ENCODE measurements around the gene ARL5A.

ARL5A gene

DNA sequence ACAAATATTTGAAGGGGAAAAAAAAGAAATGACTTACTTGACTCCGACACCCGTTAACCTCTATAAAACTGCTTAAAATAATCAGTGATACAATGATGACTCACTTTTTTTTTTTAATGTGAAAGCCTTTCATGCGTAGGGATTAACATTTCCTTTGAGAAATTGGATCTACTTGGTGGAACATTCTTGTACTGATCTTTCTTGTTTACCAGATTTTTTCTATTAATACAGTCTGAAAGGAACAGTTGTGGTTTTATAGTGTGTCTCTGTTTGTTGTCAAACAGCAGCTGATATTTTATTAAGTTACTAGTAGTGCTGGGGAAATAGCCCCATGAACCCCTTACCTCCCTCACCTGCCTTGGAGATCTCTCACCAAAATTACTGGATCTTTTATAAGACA is 53.7 kb downstream of the ARL5A start:
- no peaks in the 10 kb centered on the region for H3K9me3 ChIP-seq (ENCODE audit: control insufficient read depth in 5 of 5, low read length in 5 of 5)
- H3K9ac ChIP-seq (ENCODE audit: low read length in 5 of 5): no peak overlapping the region
- H3K4me1 ChIP-seq (ENCODE audit: control insufficient read depth in 5 of 5, insufficient read depth in 5 of 5, low read length in 5 of 5): peaks cover 3 to 13% (median 10%) of the 10 kb centered on the region in 5 donors
- no peak overlapping the region for H3K4me3 ChIP-seq (ENCODE audit: low read depth in 1 of 5, low read length in 5 of 5)
- H3K27me3 ChIP-seq (ENCODE audit: control insufficient read depth in 5 of 5, insufficient read depth in 4 of 5, low read length in 5 of 5): no peaks in the 10 kb centered on the region
- peaks cover 1 to 17% (median 9%) of the 10 kb centered on the region in 5 donors for H3K36me3 ChIP-seq (ENCODE audit: control insufficient read depth in 5 of 5, insufficient read depth in 5 of 5, low read length in 5 of 5)
- H3K27ac ChIP-seq (ENCODE audit: low read depth, low read length): no peak overlapping the region

DNA sequence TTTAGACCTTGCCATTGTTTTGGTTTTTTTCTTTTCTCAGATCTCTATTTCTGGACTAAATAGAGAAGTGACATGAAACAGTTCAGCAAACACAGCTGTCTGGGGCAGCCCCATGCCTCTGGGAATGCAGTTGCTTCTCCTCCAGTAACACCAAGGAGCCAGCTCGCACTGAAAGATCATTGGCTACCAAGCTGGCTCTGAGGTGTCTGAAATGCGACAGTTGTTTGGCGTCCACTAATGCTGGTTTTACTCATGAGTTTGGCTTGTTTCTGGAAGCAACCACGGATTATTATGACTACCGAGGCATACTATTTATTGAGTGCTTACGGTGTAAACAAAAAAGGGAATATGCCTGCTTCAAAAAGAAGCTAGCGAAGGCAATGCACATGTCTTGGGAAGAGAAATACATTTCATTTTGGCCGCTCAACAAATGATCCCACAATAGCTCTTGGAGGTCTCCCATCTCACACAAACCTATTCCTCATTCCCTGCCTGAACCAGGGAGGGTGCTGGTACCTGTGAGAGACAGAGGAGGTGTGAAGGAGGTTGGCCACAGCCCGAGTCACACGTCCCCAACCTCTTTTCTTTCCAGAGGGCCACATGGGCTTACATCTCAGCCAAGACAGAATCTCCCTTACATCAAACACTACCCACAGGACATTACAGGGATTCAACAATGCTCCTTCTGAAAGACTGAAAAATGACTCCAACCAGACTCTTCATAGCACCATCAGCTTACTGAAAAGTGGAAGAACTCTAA is 56.4 kb downstream of the ARL5A start:
- Histone ChIP-seq H3K27ac (ENCODE audit: low read depth, low read length) (peak overlapping the region; percentile 25), H3K4me3 (ENCODE audit: low read depth in 1 of 5, low read length in 5 of 5) (no peak overlapping the region), H3K4me1 (ENCODE audit: control insufficient read depth in 5 of 5, insufficient read depth in 5 of 5, low read length in 5 of 5) (peaks cover 3 to 24% (median 14%) of the 10 kb centered on the region in 5 donors), H3K36me3 (ENCODE audit: control insufficient read depth in 5 of 5, insufficient read depth in 5 of 5, low read length in 5 of 5) (peaks cover 0 to 11% (median 7%) of the 10 kb centered on the region in 5 donors), H3K9me3 (ENCODE audit: control insufficient read depth in 5 of 5, low read length in 5 of 5) (no peaks in the 10 kb centered on the region), H3K9ac (ENCODE audit: low read length in 5 of 5) (no peak overlapping the region), H3K27me3 (ENCODE audit: control insufficient read depth in 5 of 5, insufficient read depth in 4 of 5, low read length in 5 of 5) (no peaks in the 10 kb centered on the region)

DNA sequence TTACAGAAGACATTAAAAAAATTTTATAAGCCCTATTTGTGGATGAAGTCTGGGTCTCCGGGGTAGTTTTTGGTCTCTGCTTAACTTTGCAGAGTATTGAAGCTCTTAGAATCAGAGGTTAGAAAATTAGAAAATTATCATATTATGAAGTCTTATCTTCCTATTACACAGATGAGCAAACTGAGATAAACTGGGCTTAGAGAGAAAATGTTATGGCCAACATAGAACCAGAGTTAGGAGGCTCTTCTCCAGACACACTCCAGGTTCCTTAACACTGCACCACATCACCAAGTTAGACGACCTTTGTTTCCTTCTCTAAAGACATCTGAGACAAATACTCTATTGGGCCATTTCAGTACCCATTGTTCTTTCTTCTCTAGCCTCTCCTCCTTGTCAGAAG is 57.2 kb downstream of the ARL5A start:
- peaks cover 3 to 32% (median 16%) of the 10 kb centered on the region in 5 donors for H3K4me1 ChIP-seq (ENCODE audit: control insufficient read depth in 5 of 5, insufficient read depth in 5 of 5, low read length in 5 of 5)
- H3K36me3 ChIP-seq (ENCODE audit: control insufficient read depth in 5 of 5, insufficient read depth in 5 of 5, low read length in 5 of 5): peaks cover 0 to 7% (median 3%) of the 10 kb centered on the region in 5 donors
- H3K9ac ChIP-seq (ENCODE audit: low read length in 5 of 5): no peak overlapping the region
- no peaks in the 10 kb centered on the region for H3K9me3 ChIP-seq (ENCODE audit: control insufficient read depth in 5 of 5, low read length in 5 of 5)
- H3K27ac ChIP-seq (ENCODE audit: low read depth, low read length): no peak overlapping the region
- no peak overlapping the region for H3K4me3 ChIP-seq (ENCODE audit: low read depth in 1 of 5, low read length in 5 of 5)
- no peaks in the 10 kb centered on the region for H3K27me3 ChIP-seq (ENCODE audit: control insufficient read depth in 5 of 5, insufficient read depth in 4 of 5, low read length in 5 of 5)

DNA sequence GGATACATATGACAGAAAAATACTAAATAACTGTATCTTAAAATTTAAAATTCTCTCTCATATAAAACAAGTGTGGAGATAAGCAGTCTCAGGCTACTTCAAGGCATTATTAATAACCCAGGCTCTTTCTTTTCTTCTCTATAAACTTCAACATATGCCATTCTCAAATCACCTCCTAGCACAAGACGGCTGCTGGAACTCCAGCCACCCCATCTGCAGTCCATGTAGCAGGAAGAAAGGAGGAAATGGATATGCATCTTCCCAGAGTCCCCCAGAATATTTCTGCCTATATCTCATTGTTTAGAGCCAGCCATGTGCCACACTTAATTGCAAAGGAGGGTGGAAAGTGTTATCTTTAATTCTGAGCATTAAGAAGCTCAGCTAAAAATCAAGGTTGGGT is 58.6 kb downstream of the ARL5A start:
- peaks cover 3 to 36% (median 16%) of the 10 kb centered on the region in 5 donors for H3K4me1 ChIP-seq (ENCODE audit: control insufficient read depth in 5 of 5, insufficient read depth in 5 of 5, low read length in 5 of 5)
- peaks cover 0 to 7% (median 3%) of the 10 kb centered on the region in 5 donors for H3K36me3 ChIP-seq (ENCODE audit: control insufficient read depth in 5 of 5, insufficient read depth in 5 of 5, low read length in 5 of 5)
- H3K27me3 ChIP-seq (ENCODE audit: control insufficient read depth in 5 of 5, insufficient read depth in 4 of 5, low read length in 5 of 5): no peaks in the 10 kb centered on the region
- H3K4me3 ChIP-seq (ENCODE audit: low read depth in 1 of 5, low read length in 5 of 5): no peak overlapping the region
- H3K9ac ChIP-seq (ENCODE audit: low read length in 5 of 5): no peak overlapping the region
- H3K27ac ChIP-seq (ENCODE audit: low read depth, low read length): no peak overlapping the region
- H3K9me3 ChIP-seq (ENCODE audit: control insufficient read depth in 5 of 5, low read length in 5 of 5): no peaks in the 10 kb centered on the region

DNA sequence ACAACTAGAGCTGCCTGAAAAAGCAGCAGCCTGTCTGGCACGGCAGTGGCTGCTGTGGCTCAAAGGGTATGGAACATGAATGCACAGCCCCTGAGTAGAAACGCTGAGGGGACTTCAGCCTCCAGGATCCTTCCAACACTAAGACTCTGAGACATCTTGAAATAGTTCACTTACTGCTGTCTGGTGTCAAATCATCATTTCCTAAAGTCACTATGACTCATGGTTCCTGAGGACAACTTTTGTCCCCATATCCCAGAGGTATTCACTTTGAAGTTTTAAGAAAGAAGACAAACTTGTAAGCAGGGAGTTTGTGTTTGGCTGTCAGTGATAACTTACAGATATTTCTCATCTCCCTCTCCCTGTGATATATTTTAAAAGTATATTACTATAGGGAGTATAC is 60.7 kb downstream of the ARL5A start:
- Histone ChIP-seq H3K27ac (ENCODE audit: low read depth, low read length) (peak overlapping the region; percentile 14), H3K4me3 (ENCODE audit: low read depth in 1 of 5, low read length in 5 of 5) (no peak overlapping the region), H3K9me3 (ENCODE audit: control insufficient read depth in 5 of 5, low read length in 5 of 5) (no peaks in the 10 kb centered on the region), H3K27me3 (ENCODE audit: control insufficient read depth in 5 of 5, insufficient read depth in 4 of 5, low read length in 5 of 5) (no peaks in the 10 kb centered on the region), H3K9ac (ENCODE audit: low read length in 5 of 5) (no peak overlapping the region), H3K36me3 (ENCODE audit: control insufficient read depth in 5 of 5, insufficient read depth in 5 of 5, low read length in 5 of 5) (peaks cover 0 to 9% (median 3%) of the 10 kb centered on the region in 5 donors), H3K4me1 (ENCODE audit: control insufficient read depth in 5 of 5, insufficient read depth in 5 of 5, low read length in 5 of 5) (peaks cover 3 to 36% (median 16%) of the 10 kb centered on the region in 5 donors)

DNA sequence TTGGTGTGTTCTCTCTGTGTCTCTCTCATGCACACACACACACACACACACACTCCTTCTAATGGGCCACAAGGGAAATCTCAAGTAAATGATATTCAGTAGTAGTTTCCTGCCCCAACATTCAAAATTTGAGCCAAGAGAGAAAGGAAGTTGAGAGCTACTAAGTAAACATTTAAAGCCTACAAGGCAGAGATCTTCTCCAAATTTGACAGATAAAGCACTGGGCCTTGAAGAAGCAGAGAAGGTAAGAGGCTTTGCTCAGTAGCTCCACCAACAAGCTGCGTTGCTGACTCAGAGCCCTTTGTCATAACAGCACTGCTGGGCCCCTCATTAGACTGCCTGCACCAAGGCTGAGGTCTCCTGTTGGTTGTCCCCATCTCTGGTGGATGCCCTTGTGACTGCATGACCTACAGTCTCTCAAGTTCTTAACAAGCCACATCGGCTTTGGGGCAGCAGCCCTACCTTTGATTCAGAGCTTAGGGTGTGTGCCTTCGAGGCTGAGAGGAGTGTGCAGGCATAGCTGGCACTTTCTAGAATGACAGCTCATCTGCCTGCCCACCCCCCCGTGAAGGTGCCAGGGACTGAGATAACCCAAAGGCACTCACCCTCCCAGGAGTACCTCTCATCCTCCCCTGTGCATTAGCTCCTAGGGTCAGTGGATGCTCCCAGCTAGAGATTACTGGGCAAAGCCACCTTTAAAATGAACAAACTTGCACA is 61.6 kb downstream of the ARL5A start:
- H3K27ac ChIP-seq (ENCODE audit: low read depth, low read length): no peak overlapping the region
- no peak overlapping the region for H3K9ac ChIP-seq (ENCODE audit: low read length in 5 of 5)
- peaks cover 0 to 9% (median 3%) of the 10 kb centered on the region in 5 donors for H3K36me3 ChIP-seq (ENCODE audit: control insufficient read depth in 5 of 5, insufficient read depth in 5 of 5, low read length in 5 of 5)
- peaks cover 0 to 31% (median 12%) of the 10 kb centered on the region in 5 donors for H3K4me1 ChIP-seq (ENCODE audit: control insufficient read depth in 5 of 5, insufficient read depth in 5 of 5, low read length in 5 of 5)
- H3K9me3 ChIP-seq (ENCODE audit: control insufficient read depth in 5 of 5, low read length in 5 of 5): no peaks in the 10 kb centered on the region
- H3K4me3 ChIP-seq (ENCODE audit: low read depth in 1 of 5, low read length in 5 of 5): no peak overlapping the region
- no peaks in the 10 kb centered on the region for H3K27me3 ChIP-seq (ENCODE audit: control insufficient read depth in 5 of 5, insufficient read depth in 4 of 5, low read length in 5 of 5)

DNA sequence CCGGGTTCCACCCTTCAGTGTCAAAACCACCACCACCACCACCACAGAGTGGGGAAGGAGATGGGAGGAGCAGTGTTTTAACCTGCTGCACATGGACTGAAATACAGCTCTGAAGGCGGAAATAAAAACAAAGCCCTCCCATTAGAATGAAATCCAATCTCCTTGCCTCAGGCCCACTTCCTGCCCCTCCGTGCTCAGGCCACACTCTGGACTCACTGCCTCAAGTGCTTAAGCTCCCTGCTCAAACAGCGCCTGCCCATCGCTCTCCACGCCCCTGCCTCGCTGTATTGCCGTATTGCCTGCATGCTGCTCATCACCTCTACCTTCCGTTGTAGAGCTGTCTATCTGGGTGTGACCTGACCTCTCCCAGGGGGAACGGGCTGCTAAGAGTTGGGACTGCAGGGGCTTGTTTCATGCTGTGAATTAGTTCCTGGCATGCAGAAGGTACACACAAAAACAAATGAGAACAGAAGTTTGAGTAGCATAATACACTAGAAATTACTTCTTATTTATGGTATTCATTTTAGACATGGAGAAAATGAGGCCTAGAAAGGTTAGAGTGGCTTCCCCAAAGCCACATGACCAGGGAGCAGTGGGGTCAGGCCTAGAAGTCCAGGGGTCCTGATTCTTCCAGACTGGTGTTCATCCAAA is 62.3 kb downstream of the ARL5A start:
- Histone ChIP-seq H3K9me3 (ENCODE audit: control insufficient read depth in 5 of 5, low read length in 5 of 5) (no peaks in the 10 kb centered on the region), H3K9ac (ENCODE audit: low read length in 5 of 5) (no peak overlapping the region), H3K4me1 (ENCODE audit: control insufficient read depth in 5 of 5, insufficient read depth in 5 of 5, low read length in 5 of 5) (peaks cover 0 to 28% (median 7%) of the 10 kb centered on the region in 5 donors), H3K36me3 (ENCODE audit: control insufficient read depth in 5 of 5, insufficient read depth in 5 of 5, low read length in 5 of 5) (peaks cover 0 to 9% (median 3%) of the 10 kb centered on the region in 5 donors), H3K27ac (ENCODE audit: low read depth, low read length) (no peak overlapping the region), H3K27me3 (ENCODE audit: control insufficient read depth in 5 of 5, insufficient read depth in 4 of 5, low read length in 5 of 5) (no peaks in the 10 kb centered on the region), H3K4me3 (ENCODE audit: low read depth in 1 of 5, low read length in 5 of 5) (no peak overlapping the region)

DNA sequence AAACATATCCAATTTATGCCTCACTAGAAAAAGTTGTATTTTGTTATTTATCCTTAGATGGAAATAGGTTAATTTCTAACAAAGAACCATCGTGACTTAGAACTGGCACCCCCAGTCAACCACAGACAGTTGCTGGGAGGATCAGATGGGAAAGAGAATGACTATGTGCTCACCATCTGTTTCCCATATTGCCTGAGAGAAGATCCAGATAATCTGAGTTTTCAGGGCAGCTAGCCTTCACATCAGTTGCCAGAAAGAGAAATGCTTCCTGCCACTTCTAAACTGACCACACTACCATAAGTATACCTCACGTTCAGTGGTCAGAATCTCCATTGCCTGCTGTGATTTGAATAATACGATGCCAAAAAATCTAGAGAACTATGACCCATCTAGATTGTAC is 65.5 kb downstream of the ARL5A start:
- Histone ChIP-seq H3K4me3 (ENCODE audit: low read depth in 1 of 5, low read length in 5 of 5) (no peak overlapping the region), H3K27ac (ENCODE audit: low read depth, low read length) (no peak overlapping the region), H3K9me3 (ENCODE audit: control insufficient read depth in 5 of 5, low read length in 5 of 5) (no peaks in the 10 kb centered on the region), H3K4me1 (ENCODE audit: control insufficient read depth in 5 of 5, insufficient read depth in 5 of 5, low read length in 5 of 5) (peaks cover 0 to 25% (median 10%) of the 10 kb centered on the region in 5 donors), H3K36me3 (ENCODE audit: control insufficient read depth in 5 of 5, insufficient read depth in 5 of 5, low read length in 5 of 5) (peaks cover 0 to 9% (median 0%) of the 10 kb centered on the region in 5 donors), H3K9ac (ENCODE audit: low read length in 5 of 5) (no peak overlapping the region), H3K27me3 (ENCODE audit: control insufficient read depth in 5 of 5, insufficient read depth in 4 of 5, low read length in 5 of 5) (no peaks in the 10 kb centered on the region)

DNA sequence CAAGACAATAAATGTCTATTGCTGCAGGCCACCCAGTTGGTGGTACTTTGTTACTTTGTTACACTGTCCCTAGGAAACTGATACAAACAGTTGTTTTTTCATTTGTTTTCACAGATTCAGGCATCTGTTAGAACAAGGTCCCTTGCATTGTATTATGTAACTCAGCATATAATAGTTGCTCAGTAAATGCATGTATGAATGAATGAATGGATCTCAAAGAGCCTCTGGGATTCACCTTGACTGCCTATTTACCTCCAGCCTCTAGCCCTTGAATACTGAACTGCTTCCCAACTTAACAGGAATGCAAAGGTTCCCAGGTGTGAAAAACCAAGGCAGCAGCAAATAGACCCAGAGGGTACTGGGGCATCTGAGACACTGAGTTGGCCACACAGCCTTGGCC is 66.5 kb downstream of the ARL5A start:
- H3K9ac ChIP-seq (ENCODE audit: low read length in 5 of 5): no peak overlapping the region
- no peak overlapping the region for H3K4me3 ChIP-seq (ENCODE audit: low read depth in 1 of 5, low read length in 5 of 5)
- H3K27me3 ChIP-seq (ENCODE audit: control insufficient read depth in 5 of 5, insufficient read depth in 4 of 5, low read length in 5 of 5): no peaks in the 10 kb centered on the region
- peaks cover 0 to 15% (median 5%) of the 10 kb centered on the region in 5 donors for H3K4me1 ChIP-seq (ENCODE audit: control insufficient read depth in 5 of 5, insufficient read depth in 5 of 5, low read length in 5 of 5)
- peaks cover 0 to 7% (median 0%) of the 10 kb centered on the region in 5 donors for H3K36me3 ChIP-seq (ENCODE audit: control insufficient read depth in 5 of 5, insufficient read depth in 5 of 5, low read length in 5 of 5)
- H3K9me3 ChIP-seq (ENCODE audit: control insufficient read depth in 5 of 5, low read length in 5 of 5): no peaks in the 10 kb centered on the region
- H3K27ac ChIP-seq (ENCODE audit: low read depth, low read length): no peak overlapping the region

DNA sequence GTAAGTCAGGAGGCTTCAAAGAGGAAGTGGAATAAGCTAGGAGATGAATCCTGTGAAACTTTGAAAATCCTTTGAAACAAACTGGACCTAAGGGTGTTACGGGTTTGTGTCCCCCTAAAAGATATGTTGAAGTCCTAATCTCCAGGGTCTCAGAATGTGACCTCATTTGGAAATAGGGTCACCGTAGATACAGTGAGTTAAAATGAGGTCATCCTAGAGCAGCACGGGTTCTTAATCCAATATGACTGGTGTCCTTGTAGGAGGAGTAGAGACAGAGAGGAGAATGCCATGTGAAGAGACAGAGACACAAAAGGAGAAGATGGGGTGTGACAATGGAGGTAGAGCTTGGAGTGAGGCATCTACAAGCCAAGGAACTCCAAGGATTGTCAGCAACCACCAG is 67.0 kb downstream of the ARL5A start:
- Histone ChIP-seq H3K9ac (ENCODE audit: low read length in 5 of 5) (no peak overlapping the region), H3K27me3 (ENCODE audit: control insufficient read depth in 5 of 5, insufficient read depth in 4 of 5, low read length in 5 of 5) (no peaks in the 10 kb centered on the region), H3K9me3 (ENCODE audit: control insufficient read depth in 5 of 5, low read length in 5 of 5) (no peaks in the 10 kb centered on the region), H3K27ac (ENCODE audit: low read depth, low read length) (no peak overlapping the region), H3K4me1 (ENCODE audit: control insufficient read depth in 5 of 5, insufficient read depth in 5 of 5, low read length in 5 of 5) (peaks cover 0 to 10% (median 4%) of the 10 kb centered on the region in 5 donors), H3K36me3 (ENCODE audit: control insufficient read depth in 5 of 5, insufficient read depth in 5 of 5, low read length in 5 of 5) (peaks cover 0 to 6% (median 0%) of the 10 kb centered on the region in 5 donors), H3K4me3 (ENCODE audit: low read depth in 1 of 5, low read length in 5 of 5) (no peak overlapping the region)

All from subcutaneous abdominal adipose tissue (tissue), 5 donors.